Liver (tissue), 3 donors: ENCODE results near the gene KIRREL3.

Experiments used
- EGR1 ChIP-seq, 2 donors: IDR thresholded peaks; 2 replicates each; pipeline ENCODE4 v1.6.1; 2016 to 2018; ENCODE audit warnings: antibody characterized with exemption in 2 of 2, low read depth in 2 of 2
- FOXA1 ChIP-seq: IDR thresholded peaks from 2 replicates; pipeline ENCODE4 v1.6.1; 2016; ENCODE audit warnings: antibody characterized with exemption
- JUND ChIP-seq, 2 donors: IDR thresholded peaks; 2 replicates each; pipeline ENCODE4 v1.6.1; 2016; ENCODE audit warnings: antibody characterized with exemption in 2 of 2
- MAX ChIP-seq: IDR thresholded peaks from 2 replicates; pipeline ENCODE4 v1.6.1; 2016; ENCODE audit warnings: antibody characterized with exemption
- RAD21 ChIP-seq, 2 donors: IDR thresholded peaks; 2 replicates each; pipeline ENCODE4 v1.6.1; 2016; ENCODE audit warnings: antibody characterized with exemption in 2 of 2, mild to moderate bottlenecking in 2 of 2
- SP1 ChIP-seq: IDR thresholded peaks from 2 replicates; pipeline ENCODE4 v1.6.1; 2018; ENCODE audit warnings: antibody characterized with exemption, mild to moderate bottlenecking
- TAF1 ChIP-seq: conservative IDR thresholded peaks from 2 replicates; pipeline ENCODE4 v1.6.1; 2016; ENCODE audit warnings: antibody characterized with exemption, mild to moderate bottlenecking
- YY1 ChIP-seq: IDR thresholded peaks from 2 replicates; pipeline ENCODE4 v1.6.1; 2016; ENCODE audit warnings: antibody characterized with exemption, mild to moderate bottlenecking
- ZBTB33 ChIP-seq: IDR thresholded peaks from 2 replicates; pipeline ENCODE4 v1.6.1; 2016; ENCODE audit warnings: antibody characterized with exemption
- TF ChIP-seq, protein P1 (sequence below): fragments of 150-350 bp; IDR thresholded peaks from 2 replicates; pipeline ENCODE4 v1.5.1; 2017; ENCODE audit warnings: improper control_type of control experiment, low read depth, low read length; ENCODE audit not compliant: missing input control
- TF ChIP-seq, protein P2 (sequence below): IDR thresholded peaks from 2 replicates; pipeline ENCODE4 v1.6.1; 2016; ENCODE audit warnings: antibody characterized with exemption, mild to moderate bottlenecking
- donor health status: healthy.
- donor health status: healthy.

GRCh38 chr11:126583594-126584427, 416.8 kb downstream of the KIRREL3 start:
- TF ChIP-seq SP1 (no peak), EGR1 (IDR thresholded peaks at IDR 0.05; ENCODE audit: low read depth in 2 of 2) (no peak), ZBTB33 (no peak), TAF1 (no peak), FOXA1 (no peak), JUND (IDR thresholded peaks at IDR 0.05) (no peak), RAD21 (IDR thresholded peaks at IDR 0.05) (no peak), YY1 (no peak), MAX (no peak)
- TF ChIP-seq, protein P1, sequence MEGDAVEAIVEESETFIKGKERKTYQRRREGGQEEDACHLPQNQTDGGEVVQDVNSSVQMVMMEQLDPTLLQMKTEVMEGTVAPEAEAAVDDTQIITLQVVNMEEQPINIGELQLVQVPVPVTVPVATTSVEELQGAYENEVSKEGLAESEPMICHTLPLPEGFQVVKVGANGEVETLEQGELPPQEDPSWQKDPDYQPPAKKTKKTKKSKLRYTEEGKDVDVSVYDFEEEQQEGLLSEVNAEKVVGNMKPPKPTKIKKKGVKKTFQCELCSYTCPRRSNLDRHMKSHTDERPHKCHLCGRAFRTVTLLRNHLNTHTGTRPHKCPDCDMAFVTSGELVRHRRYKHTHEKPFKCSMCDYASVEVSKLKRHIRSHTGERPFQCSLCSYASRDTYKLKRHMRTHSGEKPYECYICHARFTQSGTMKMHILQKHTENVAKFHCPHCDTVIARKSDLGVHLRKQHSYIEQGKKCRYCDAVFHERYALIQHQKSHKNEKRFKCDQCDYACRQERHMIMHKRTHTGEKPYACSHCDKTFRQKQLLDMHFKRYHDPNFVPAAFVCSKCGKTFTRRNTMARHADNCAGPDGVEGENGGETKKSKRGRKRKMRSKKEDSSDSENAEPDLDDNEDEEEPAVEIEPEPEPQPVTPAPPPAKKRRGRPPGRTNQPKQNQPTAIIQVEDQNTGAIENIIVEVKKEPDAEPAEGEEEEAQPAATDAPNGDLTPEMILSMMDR, result no peak
- TF ChIP-seq, protein P2, sequence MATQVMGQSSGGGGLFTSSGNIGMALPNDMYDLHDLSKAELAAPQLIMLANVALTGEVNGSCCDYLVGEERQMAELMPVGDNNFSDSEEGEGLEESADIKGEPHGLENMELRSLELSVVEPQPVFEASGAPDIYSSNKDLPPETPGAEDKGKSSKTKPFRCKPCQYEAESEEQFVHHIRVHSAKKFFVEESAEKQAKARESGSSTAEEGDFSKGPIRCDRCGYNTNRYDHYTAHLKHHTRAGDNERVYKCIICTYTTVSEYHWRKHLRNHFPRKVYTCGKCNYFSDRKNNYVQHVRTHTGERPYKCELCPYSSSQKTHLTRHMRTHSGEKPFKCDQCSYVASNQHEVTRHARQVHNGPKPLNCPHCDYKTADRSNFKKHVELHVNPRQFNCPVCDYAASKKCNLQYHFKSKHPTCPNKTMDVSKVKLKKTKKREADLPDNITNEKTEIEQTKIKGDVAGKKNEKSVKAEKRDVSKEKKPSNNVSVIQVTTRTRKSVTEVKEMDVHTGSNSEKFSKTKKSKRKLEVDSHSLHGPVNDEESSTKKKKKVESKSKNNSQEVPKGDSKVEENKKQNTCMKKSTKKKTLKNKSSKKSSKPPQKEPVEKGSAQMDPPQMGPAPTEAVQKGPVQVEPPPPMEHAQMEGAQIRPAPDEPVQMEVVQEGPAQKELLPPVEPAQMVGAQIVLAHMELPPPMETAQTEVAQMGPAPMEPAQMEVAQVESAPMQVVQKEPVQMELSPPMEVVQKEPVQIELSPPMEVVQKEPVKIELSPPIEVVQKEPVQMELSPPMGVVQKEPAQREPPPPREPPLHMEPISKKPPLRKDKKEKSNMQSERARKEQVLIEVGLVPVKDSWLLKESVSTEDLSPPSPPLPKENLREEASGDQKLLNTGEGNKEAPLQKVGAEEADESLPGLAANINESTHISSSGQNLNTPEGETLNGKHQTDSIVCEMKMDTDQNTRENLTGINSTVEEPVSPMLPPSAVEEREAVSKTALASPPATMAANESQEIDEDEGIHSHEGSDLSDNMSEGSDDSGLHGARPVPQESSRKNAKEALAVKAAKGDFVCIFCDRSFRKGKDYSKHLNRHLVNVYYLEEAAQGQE, result no peak
